Mesodermal cell (in vitro differentiated cells): ENCODE measurements around the gene ETDC.

Source experiments
- H3K27ac ChIP-seq: 2 replicates; pipeline ENCODE4 v1.7.0; 2013; ENCODE audit warnings: mild to moderate bottlenecking, low read depth, low read length, moderate library complexity; ENCODE audit not compliant: severe bottlenecking
- H3K36me3 ChIP-seq: 2 replicates; pipeline ENCODE4 v1.7.1; 2013; ENCODE audit warnings: mild to moderate bottlenecking, low read length, moderate library complexity; ENCODE audit not compliant: control insufficient read depth, insufficient read depth
- H3K4me1 ChIP-seq: one replicate; pipeline ENCODE4 v1.7.1; 2013; ENCODE audit warnings: mild to moderate bottlenecking, low read length; ENCODE audit not compliant: insufficient read depth, control insufficient read depth, poor library complexity, severe bottlenecking
- H3K4me3 ChIP-seq: 2 replicates; pipeline ENCODE4 v1.7.0; 2013; ENCODE audit warnings: low read length, control low read depth, mild to moderate bottlenecking; ENCODE audit not compliant: insufficient read depth, poor library complexity, severe bottlenecking; ENCODE audit errors: extremely low read depth
- H3K9me3 ChIP-seq: 2 replicates; pipeline ENCODE4 v1.7.1; 2013; ENCODE audit warnings: mild to moderate bottlenecking, low read length, moderate library complexity; ENCODE audit not compliant: control insufficient read depth
- WGBS, 2 experiments: methylation state at CpG; one replicate each; pipeline ENCODE4 v1.1.5; 2013; ENCODE audit warnings: missing lambda C conversion rate in 2 of 2; ENCODE audit not compliant: insufficient coverage in 2 of 2; 5-methylcytosine and 5-hydroxymethylcytosine counted together

The ETDC gene

GRCh38 chrX:135346975-135347374 is 37.7 kb downstream of the ETDC start:
- 96 to 100% methylated on average over 3 to 5 of the region's 6 CpGs for WGBS, 2 experiments
- H3K9me3 ChIP-seq, result no peaks in the 10 kb centered on the region
- peaks cover 10% of the 10 kb centered on the region for H3K4me1 ChIP-seq
- H3K27ac ChIP-seq, result no peak overlapping the region
- H3K4me3 ChIP-seq, result no peak overlapping the region
- H3K36me3 ChIP-seq, result peaks cover 33% of the 10 kb centered on the region

DNA sequence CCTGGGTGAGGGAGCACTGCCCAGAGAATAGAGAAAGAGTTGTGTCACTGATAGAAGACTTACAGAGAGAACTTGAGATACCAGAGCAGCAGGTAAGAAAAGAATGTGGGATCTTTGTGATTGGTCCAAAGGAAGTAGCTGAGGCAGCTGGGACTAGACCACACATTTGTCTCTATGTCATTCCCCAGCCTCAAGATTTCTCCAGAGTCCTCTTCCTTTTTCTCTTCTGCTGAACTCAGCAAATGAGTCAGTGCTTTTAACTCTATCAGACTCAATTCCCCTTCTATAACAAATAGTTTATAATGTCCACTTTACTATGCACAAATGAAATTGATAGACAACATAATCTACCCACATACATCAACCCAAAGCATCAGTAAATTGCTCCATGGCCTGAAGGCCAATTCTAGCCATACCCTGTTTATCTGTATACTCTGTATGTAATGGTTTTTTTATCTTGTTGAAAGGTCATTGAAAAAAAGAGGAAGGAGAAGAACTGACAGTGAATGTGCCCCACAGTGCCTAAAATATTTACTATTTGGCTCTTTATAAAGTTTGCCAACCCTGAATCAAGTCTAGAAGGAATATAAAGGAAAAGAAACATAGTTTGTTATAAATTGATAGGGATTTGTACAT is 38.2 kb downstream of the ETDC start:
- no peak overlapping the region for H3K27ac ChIP-seq
- H3K9me3 ChIP-seq, result no peaks in the 10 kb centered on the region
- H3K36me3 ChIP-seq, result peaks cover 33% of the 10 kb centered on the region
- H3K4me1 ChIP-seq, result peaks cover 6% of the 10 kb centered on the region
- no peak overlapping the region for H3K4me3 ChIP-seq

DNA sequence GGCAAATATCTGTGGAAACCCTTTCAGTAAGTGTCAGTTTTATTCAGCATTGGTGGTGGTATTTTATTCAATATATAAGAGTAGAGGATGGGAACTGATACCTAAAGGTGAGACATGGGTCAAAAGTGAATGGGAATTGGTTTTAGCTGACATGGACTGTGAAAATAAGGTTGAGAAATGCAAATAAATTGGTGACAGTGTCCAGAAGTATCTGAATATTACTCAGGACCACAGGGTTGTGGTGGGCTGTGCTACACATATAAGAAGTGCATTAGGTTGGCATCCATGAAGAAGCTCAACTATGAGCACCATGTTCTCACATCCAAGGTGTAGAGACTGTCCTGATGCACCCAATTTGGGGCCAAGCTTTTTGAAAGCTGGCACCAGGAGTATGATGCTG is 45.0 kb downstream of the ETDC start:
- H3K9me3 ChIP-seq, result no peaks in the 10 kb centered on the region
- H3K36me3 ChIP-seq, result peaks cover 17% of the 10 kb centered on the region
- no peak overlapping the region for H3K4me3 ChIP-seq
- H3K27ac ChIP-seq, result no peak overlapping the region
- no peaks in the 10 kb centered on the region for H3K4me1 ChIP-seq
